Astrocyte (in vitro differentiated cells and primary cell): Measurements from ENCODE around the gene CC2D1B. TPM values are rescaled to one million over a fixed set of nuclear protein-coding genes. Genes with fewer than 3 reads are reported as not detected.
A peak's percentile ranks its signal among the peaks of the same experiment; 100 is the strongest.

Experiments used
- DNase-seq: peaks from one replicate; pipeline ENCODE4 v3.0.0-alpha.2; 2010; ENCODE audit warnings: low read depth
- FAIRE-seq: peaks from 2 replicates; lab custom pipeline; 2011; peaks lifted over from hg19 to GRCh38; lab: Jason Lieb, UNC
- H2AFZ ChIP-seq: 2 replicates; pipeline ENCODE4 v1.6.0; 2012; ENCODE audit warnings: low read depth, low read length, inconsistent platforms
- H3K27ac ChIP-seq: 2 replicates; pipeline ENCODE4 v1.5.1; 2011; ENCODE audit warnings: low read depth, low read length, inconsistent platforms
- H3K27me3 ChIP-seq: 2 replicates; pipeline ENCODE4 v1.6.0; 2011; ENCODE audit warnings: low read length, inconsistent platforms; ENCODE audit not compliant: insufficient read depth
- H3K36me3 ChIP-seq: 2 replicates; pipeline ENCODE4 v1.5.1; 2011; ENCODE audit warnings: low read length, inconsistent platforms; ENCODE audit not compliant: insufficient read depth
- H3K4me1 ChIP-seq: 2 replicates; pipeline ENCODE4 v1.5.1; 2011; ENCODE audit warnings: low read length, inconsistent platforms; ENCODE audit not compliant: insufficient read depth
- H3K4me2 ChIP-seq: 2 replicates; pipeline ENCODE4 v1.6.0; 2012; ENCODE audit warnings: low read length, inconsistent platforms
- H3K4me3 ChIP-seq: 2 replicates; pipeline ENCODE4 v1.5.1; 2011; ENCODE audit warnings: low read depth, mild to moderate bottlenecking, low read length, inconsistent platforms; ENCODE audit not compliant: insufficient read depth
- H3K79me2 ChIP-seq: 2 replicates; pipeline ENCODE4 v1.6.0; 2012; ENCODE audit warnings: mild to moderate bottlenecking, low read length, inconsistent platforms; ENCODE audit not compliant: insufficient read depth
- H3K9ac ChIP-seq: 2 replicates; pipeline ENCODE4 v1.6.0; 2012; ENCODE audit warnings: mild to moderate bottlenecking, low read length, inconsistent platforms
- H3K9me3 ChIP-seq: 2 replicates; pipeline ENCODE4 v1.5.1; 2012; ENCODE audit warnings: low read depth, mild to moderate bottlenecking, low read length, inconsistent platforms; ENCODE audit not compliant: insufficient read depth
- H4K20me1 ChIP-seq: 2 replicates; pipeline ENCODE4 v1.6.0; 2012; ENCODE audit warnings: low read length, inconsistent platforms; ENCODE audit not compliant: insufficient read depth
- H3K27ac Mint-ChIP-seq: one replicate; pipeline ENCODE4 v1.8.0; 2021; ENCODE audit warnings: mild to moderate bottlenecking, mixed read lengths; ENCODE audit not compliant: unreplicated experiment
- H3K27me3 Mint-ChIP-seq: one replicate; pipeline ENCODE4 v1.8.0; 2021; ENCODE audit warnings: low read depth, mixed read lengths; ENCODE audit not compliant: unreplicated experiment
- H3K36me3 Mint-ChIP-seq: one replicate; pipeline ENCODE4 v1.8.0; 2021; ENCODE audit warnings: low read depth, mixed read lengths; ENCODE audit not compliant: unreplicated experiment
- H3K4me1 Mint-ChIP-seq: one replicate; pipeline ENCODE4 v1.8.0; 2021; ENCODE audit warnings: low read depth, mixed read lengths; ENCODE audit not compliant: unreplicated experiment
- H3K4me3 Mint-ChIP-seq: one replicate; pipeline ENCODE4 v1.8.0; 2021; ENCODE audit warnings: mild to moderate bottlenecking, moderate library complexity, mixed read lengths; ENCODE audit not compliant: unreplicated experiment
- H3K9me3 Mint-ChIP-seq: one replicate; pipeline ENCODE4 v1.8.0; 2021; ENCODE audit warnings: mild to moderate bottlenecking, mixed read lengths; ENCODE audit not compliant: unreplicated experiment
- EZH2 ChIP-seq: IDR thresholded peaks from 2 replicates; pipeline ENCODE4 v1.6.1; 2012; ENCODE audit warnings: mild to moderate bottlenecking, low read length, inconsistent platforms; ENCODE audit not compliant: insufficient read depth
- total RNA-seq: library from RNA; stranded (reverse); gene quantifications from 2 replicates; pipeline ENCODE4 v1.2.1, GENCODE V29; 2021
- TF ChIP-seq, protein P1 (sequence below): IDR thresholded peaks from 2 replicates; pipeline ENCODE4 v1.5.1; 2011; ENCODE audit warnings: low read depth, mild to moderate bottlenecking, inconsistent platforms, low read length, moderate library complexity; ENCODE audit not compliant: insufficient read depth

Gene CC2D1B
- total RNA-seq, 1 donor from 2014 or later, result 25.6 TPM

DNA sequence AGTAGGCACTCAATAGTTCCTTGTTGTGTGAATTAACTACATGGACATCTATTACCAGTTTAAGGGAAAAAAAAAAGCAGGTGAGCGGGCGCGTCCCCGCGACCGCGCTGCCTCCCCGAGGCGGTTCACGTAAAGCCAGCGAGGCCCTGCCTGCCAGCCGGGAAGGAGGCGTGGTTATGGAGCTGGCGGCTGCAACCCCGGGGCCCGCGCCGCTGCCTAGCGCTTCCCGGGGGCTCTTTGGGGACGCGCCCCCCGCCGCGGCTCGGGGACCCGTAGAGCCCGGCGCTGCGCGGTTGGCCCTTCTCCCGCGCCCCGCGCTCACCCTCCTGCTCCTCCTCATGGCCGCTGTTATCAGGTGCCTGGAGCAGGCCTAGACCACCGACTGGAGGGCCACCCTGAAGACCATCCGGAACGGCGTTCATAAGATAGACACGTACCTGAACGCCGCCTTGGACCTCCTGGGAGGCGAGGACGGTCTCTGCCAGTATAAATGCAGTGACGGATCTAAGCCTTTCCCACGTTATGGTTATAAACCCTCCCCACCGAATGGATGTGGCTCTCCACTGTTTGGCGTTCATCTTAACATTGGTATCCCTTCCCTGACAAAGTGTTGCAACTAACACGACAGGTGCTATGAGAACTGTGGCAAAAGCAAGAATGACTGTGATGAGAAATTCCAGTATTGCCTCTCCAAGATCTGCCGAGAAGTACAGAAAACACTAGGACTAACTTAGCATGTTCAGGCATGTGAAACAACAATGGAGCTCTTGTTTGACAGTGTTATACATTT lies 2.6 kb upstream of the CC2D1B start:
- H3K9me3 ChIP-seq, result no peaks in the 10 kb centered on the region
- Mint-ChIP-seq H3K4me3 (peak overlapping the region; percentile 76), H3K36me3 (no peaks in the 10 kb centered on the region), H3K4me1 (peaks cover 3% of the 10 kb centered on the region), H3K27ac (no peak overlapping the region), H3K27me3 (no peaks in the 10 kb centered on the region), H3K9me3 (no peaks in the 10 kb centered on the region)
- TF ChIP-seq, protein P1, sequence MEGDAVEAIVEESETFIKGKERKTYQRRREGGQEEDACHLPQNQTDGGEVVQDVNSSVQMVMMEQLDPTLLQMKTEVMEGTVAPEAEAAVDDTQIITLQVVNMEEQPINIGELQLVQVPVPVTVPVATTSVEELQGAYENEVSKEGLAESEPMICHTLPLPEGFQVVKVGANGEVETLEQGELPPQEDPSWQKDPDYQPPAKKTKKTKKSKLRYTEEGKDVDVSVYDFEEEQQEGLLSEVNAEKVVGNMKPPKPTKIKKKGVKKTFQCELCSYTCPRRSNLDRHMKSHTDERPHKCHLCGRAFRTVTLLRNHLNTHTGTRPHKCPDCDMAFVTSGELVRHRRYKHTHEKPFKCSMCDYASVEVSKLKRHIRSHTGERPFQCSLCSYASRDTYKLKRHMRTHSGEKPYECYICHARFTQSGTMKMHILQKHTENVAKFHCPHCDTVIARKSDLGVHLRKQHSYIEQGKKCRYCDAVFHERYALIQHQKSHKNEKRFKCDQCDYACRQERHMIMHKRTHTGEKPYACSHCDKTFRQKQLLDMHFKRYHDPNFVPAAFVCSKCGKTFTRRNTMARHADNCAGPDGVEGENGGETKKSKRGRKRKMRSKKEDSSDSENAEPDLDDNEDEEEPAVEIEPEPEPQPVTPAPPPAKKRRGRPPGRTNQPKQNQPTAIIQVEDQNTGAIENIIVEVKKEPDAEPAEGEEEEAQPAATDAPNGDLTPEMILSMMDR, result no peak
- no peak for TF ChIP-seq EZH2
- FAIRE-seq, result no peak
- peak; percentile 15 for DNase-seq
- H3K79me2 ChIP-seq, result peaks cover 21% of the 10 kb centered on the region
- H3K4me1 ChIP-seq, result peaks cover 10% of the 10 kb centered on the region
- H3K4me2 ChIP-seq, result peak overlapping the region; percentile 84
- peaks cover 2% of the 10 kb centered on the region for H3K36me3 ChIP-seq
- peak overlapping the region; percentile 66 for H3K9ac ChIP-seq
- H3K27ac ChIP-seq, result no peak overlapping the region
- no peaks in the 10 kb centered on the region for H3K27me3 ChIP-seq
- peaks cover 8% of the 10 kb centered on the region for H4K20me1 ChIP-seq
- H2AFZ ChIP-seq, result peak overlapping the region; percentile 79
- H3K4me3 ChIP-seq, result peak overlapping the region; percentile 55

DNA sequence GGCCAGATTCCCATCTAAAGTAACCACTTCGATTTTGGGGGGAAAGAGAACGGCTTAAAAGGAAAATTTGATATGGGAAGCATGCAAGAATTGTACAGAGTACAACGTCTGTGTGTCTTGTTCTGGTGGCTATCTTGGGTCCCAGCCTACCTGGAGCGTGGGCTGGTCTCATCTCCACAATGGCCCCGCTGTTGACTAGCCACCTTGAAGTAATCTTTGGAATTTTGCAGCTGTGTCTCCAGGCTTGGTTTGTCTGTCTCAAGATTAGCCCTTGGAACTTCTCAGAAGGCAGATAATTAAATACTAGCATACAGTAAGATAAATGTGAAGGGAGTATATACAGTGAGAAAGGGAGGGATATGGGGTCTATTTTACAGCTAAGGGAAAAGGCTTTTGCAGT lies 1.3 kb upstream of the CC2D1B start:
- no peak overlapping the region for H3K4me3 ChIP-seq
- H2AFZ ChIP-seq, result no peak overlapping the region
- peak overlapping the region; percentile 79 for H3K4me3 Mint-ChIP-seq

More for the DNA sequence above, 1.3 kb upstream of the CC2D1B start:
- H3K36me3 ChIP-seq, result peaks cover 6% of the 10 kb centered on the region
- peaks cover 4% of the 10 kb centered on the region for H3K36me3 Mint-ChIP-seq
- H3K27ac ChIP-seq, result no peak overlapping the region
- DNase-seq (no peak), FAIRE-seq (no peak)
- no peaks in the 10 kb centered on the region for H3K9me3 ChIP-seq
- H3K4me1 Mint-ChIP-seq, result peaks cover 3% of the 10 kb centered on the region
- no peaks in the 10 kb centered on the region for H3K27me3 ChIP-seq
- no peak overlapping the region for H3K9ac ChIP-seq
- no peaks in the 10 kb centered on the region for H3K9me3 Mint-ChIP-seq
- TF ChIP-seq EZH2, result no peak
- TF ChIP-seq, protein P1, result no peak
- peaks cover 10% of the 10 kb centered on the region for H3K4me1 ChIP-seq
- no peak overlapping the region for H3K4me2 ChIP-seq
- H3K27me3 Mint-ChIP-seq, result no peaks in the 10 kb centered on the region
- peaks cover 31% of the 10 kb centered on the region for H3K79me2 ChIP-seq
- no peak overlapping the region for H3K27ac Mint-ChIP-seq
- H4K20me1 ChIP-seq, result peaks cover 13% of the 10 kb centered on the region
